Left lung (tissue), 10 donors: ENCODE measurements around the gene CYTH4. TPM values are rescaled to one million over a fixed set of nuclear protein-coding genes. Genes with fewer than 3 reads are reported as not detected.

Source experiments
- ATAC-seq: fragments of 200-7000 bp; cut with Tn5 transposase; one replicate; pipeline ENCODE4 v1.9.1; 2020; ENCODE audit warnings: moderate library complexity
- DNase-seq, 4 donors: peaks; one replicate each; pipeline ENCODE4 v3.0.0-alpha.2; 2013 to 2020
- H3K27ac ChIP-seq, 2 donors: fragments of 200-600 bp; sonication (generic) in 1 of 2; one replicate each; pipeline versions ENCODE4 v1.5.0 to v1.8.0; 2020 to 2021
- H3K27me3 ChIP-seq, 2 donors: fragments of 200-600 bp; sonication (generic) in 1 of 2; one replicate each; pipeline versions ENCODE4 v1.5.0 to v1.8.0; 2020 to 2021
- H3K36me3 ChIP-seq, 2 donors: fragments of 200-600 bp; sonication (generic) in 1 of 2; one replicate each; pipeline versions ENCODE4 v1.5.0 to v1.8.0; 2020 to 2021
- H3K4me1 ChIP-seq, 2 donors: fragments of 200-600 bp; one replicate each; pipeline ENCODE4 v1.8.0; 2021
- H3K4me3 ChIP-seq, 2 donors: fragments of 200-600 bp; sonication (generic) in 1 of 2; one replicate each; pipeline versions ENCODE4 v1.5.0 to v1.8.0; 2020 to 2021; ENCODE audit warnings: mild to moderate bottlenecking in 1 of 2
- H3K9me3 ChIP-seq, 2 donors: fragments of 200-600 bp; sonication (generic) in 1 of 2; one replicate each; pipeline versions ENCODE4 v1.5.0 to v1.8.0; 2020 to 2021
- CTCF ChIP-seq, 2 donors: fragments of 200-600 bp; sonication (generic) in 1 of 2; IDR thresholded peaks; one replicate each; pipeline versions ENCODE4 v1.5.0 to v1.8.0; 2021; ENCODE audit warnings: antibody characterized with exemption in 2 of 2
- intact Hi-C, 2 donors: fragments of 100-400 bp; cut with DNase I; formaldehyde crosslinking; loops; one replicate each; pipeline versions ENCODE4 v1.11.2 to v1.14.2; 2022
- polyA plus RNA-seq, 6 donors: library from polyadenylated mRNA; unstranded; fragments of 120-200 nt; gene quantifications; one replicate each; pipeline ENCODE4 v1.2.1, GENCODE V29; 2013; ENCODE audit not compliant: insufficient read length in 6 of 6
- total RNA-seq, 2 donors: library from RNA; stranded (reverse); fragmentation: NEBNext Ultra II Directional; extraction: Animal tissue kit (Norgen Biotek cat#: 25700); gene quantifications; one replicate each; pipeline ENCODE4 v1.2.1, GENCODE V29; 2021
- donor health status: DM: no; HTN: yes; CAD: no.
- donor health status: DM: no; HTN: no; CAD: no.

The CYTH4 gene
- total and polyA plus RNA-seq, 8 donors, result 4.7 to 63.4 (median 6.1) TPM

GRCh38 chr22:37303821-37304274 is 21.5 kb downstream of the CYTH4 start:
- Histone ChIP-seq H3K36me3 (peaks cover 0 to 57% of the 10 kb centered on the region in 2 donors), H3K27me3 (no peaks in the 10 kb centered on the region), H3K4me3 (no peak overlapping the region), H3K9me3 (no peaks in the 10 kb centered on the region), H3K4me1 (peaks cover 16 to 100% of the 10 kb centered on the region in 2 donors), H3K27ac (peak overlapping the region in 1 of 2 donors; percentile 91)
- no peak for TF ChIP-seq CTCF (IDR thresholded peaks at IDR 0.05)
- intact Hi-C loops, result no loop called here
- ATAC-seq (peak; percentile 63), DNase-seq (peak in 2 of 4 donors; percentile 83 to 86)

GRCh38 chr22:37304595-37305343 is 22.5 kb downstream of the CYTH4 start:
- H3K27ac ChIP-seq, result peak overlapping the region in 1 of 2 donors; percentile 91
- peaks cover 16 to 100% of the 10 kb centered on the region in 2 donors for H3K4me1 ChIP-seq
- no peak overlapping the region for H3K4me3 ChIP-seq
- intact Hi-C loops, result no loop called here
- peaks cover 0 to 59% of the 10 kb centered on the region in 2 donors for H3K36me3 ChIP-seq
- no peak for ATAC-seq
- no peaks in the 10 kb centered on the region for H3K27me3 ChIP-seq
- no peaks in the 10 kb centered on the region for H3K9me3 ChIP-seq
- TF ChIP-seq CTCF (IDR thresholded peaks at IDR 0.05), result no peak
- no peak for DNase-seq

- H3K4me1 ChIP-seq, result peaks cover 16 to 100% of the 10 kb centered on the region in 2 donors
- H3K4me3 ChIP-seq, result no peak overlapping the region
- peak overlapping the region in 1 of 2 donors; percentile 91 for H3K27ac ChIP-seq
- no peak for DNase-seq
- ATAC-seq, result no peak
- no peaks in the 10 kb centered on the region for H3K27me3 ChIP-seq
- peaks cover 0 to 62% of the 10 kb centered on the region in 2 donors for H3K36me3 ChIP-seq
- H3K9me3 ChIP-seq, result no peaks in the 10 kb centered on the region
- intact Hi-C loops, result no loop called here
- TF ChIP-seq CTCF (IDR thresholded peaks at IDR 0.05), result no peak
Measured at GRCh38 chr22:37305887-37306286, 23.6 kb downstream of the CYTH4 start.

- TF ChIP-seq CTCF (IDR thresholded peaks at IDR 0.05), result no peak
- ATAC-seq (no peak), DNase-seq (no peak)
- no peak overlapping the region for H3K4me3 ChIP-seq
- peak overlapping the region; percentile 84 to 91 for H3K27ac ChIP-seq
- H3K9me3 ChIP-seq, result no peaks in the 10 kb centered on the region
- H3K4me1 ChIP-seq, result peaks cover 16 to 100% of the 10 kb centered on the region in 2 donors
- peaks cover 0 to 58% of the 10 kb centered on the region in 2 donors for H3K36me3 ChIP-seq
- intact Hi-C loops, result no loop called here
- H3K27me3 ChIP-seq, result no peaks in the 10 kb centered on the region
Measured at GRCh38 chr22:37306494-37306829, 24.2 kb downstream of the CYTH4 start.

GRCh38 chr22:37308385-37309200 is 26.3 kb downstream of the CYTH4 start:
- H3K27ac ChIP-seq, result peak overlapping the region in 1 of 2 donors; percentile 91
- ATAC-seq (no peak), DNase-seq (peak in 1 of 4 donors; percentile 72)
- H3K36me3 ChIP-seq, result peaks cover 0 to 61% of the 10 kb centered on the region in 2 donors
- H3K9me3 ChIP-seq, result no peaks in the 10 kb centered on the region
- peaks cover 16 to 100% of the 10 kb centered on the region in 2 donors for H3K4me1 ChIP-seq
- no peaks in the 10 kb centered on the region for H3K27me3 ChIP-seq
- no peak for TF ChIP-seq CTCF (IDR thresholded peaks at IDR 0.05)
- H3K4me3 ChIP-seq, result no peak overlapping the region
- intact Hi-C loops, result no loop called here
